Measurements from ENCODE around the gene WNT9B.

DNA sequence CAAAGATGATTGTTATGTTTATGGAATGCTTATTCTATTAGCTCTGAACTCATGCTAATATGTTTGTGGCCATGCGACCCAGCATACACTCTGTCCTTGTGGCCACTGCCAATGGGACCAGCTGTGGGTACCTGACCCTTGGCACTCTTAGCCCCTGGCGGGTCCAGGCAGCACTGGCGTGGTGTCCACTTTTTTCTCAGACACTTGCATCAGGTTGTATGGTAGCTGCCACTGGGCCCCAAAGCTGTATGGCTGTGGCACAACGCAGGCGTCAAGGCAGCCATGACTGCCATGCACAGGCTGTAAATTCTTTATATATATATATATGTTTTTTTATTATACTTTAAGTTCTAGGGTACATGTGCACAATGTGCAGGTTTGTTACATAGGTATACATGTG lies 12.2 kb upstream of the WNT9B start:
- TF ChIP-seq, protein P1, sequence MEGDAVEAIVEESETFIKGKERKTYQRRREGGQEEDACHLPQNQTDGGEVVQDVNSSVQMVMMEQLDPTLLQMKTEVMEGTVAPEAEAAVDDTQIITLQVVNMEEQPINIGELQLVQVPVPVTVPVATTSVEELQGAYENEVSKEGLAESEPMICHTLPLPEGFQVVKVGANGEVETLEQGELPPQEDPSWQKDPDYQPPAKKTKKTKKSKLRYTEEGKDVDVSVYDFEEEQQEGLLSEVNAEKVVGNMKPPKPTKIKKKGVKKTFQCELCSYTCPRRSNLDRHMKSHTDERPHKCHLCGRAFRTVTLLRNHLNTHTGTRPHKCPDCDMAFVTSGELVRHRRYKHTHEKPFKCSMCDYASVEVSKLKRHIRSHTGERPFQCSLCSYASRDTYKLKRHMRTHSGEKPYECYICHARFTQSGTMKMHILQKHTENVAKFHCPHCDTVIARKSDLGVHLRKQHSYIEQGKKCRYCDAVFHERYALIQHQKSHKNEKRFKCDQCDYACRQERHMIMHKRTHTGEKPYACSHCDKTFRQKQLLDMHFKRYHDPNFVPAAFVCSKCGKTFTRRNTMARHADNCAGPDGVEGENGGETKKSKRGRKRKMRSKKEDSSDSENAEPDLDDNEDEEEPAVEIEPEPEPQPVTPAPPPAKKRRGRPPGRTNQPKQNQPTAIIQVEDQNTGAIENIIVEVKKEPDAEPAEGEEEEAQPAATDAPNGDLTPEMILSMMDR (conservative IDR thresholded peaks at IDR 0.05; ENCODE audit: low read length), result no peak
- TF ChIP-seq EZH2phosphoT487 (IDR thresholded peaks at IDR 0.05; ENCODE audit: borderline replicate concordance), result no peak
